Thyroid gland (tissue), 4 donors: ENCODE results near the gene ZXDC.

Source experiments
- CTCF ChIP-seq, 6 experiments: fragments of 200-600 bp in 3 of 6; fragments of 450-650 bp in 3 of 6; sonication (generic) in 3 of 6; IDR thresholded peaks; one replicate each; pipeline ENCODE4 v1.5.1; 2016 to 2019; ENCODE audit warnings: antibody characterized with exemption in 6 of 6, mild to moderate bottlenecking in 2 of 6, inconsistent platforms in 1 of 6, moderate library complexity in 1 of 6
- POLR2A ChIP-seq, 2 donors: fragments of 450-650 bp; IDR thresholded peaks; one replicate each; pipeline ENCODE4 v1.6.1; 2017; ENCODE audit warnings: antibody characterized with exemption in 2 of 2, mild to moderate bottlenecking in 2 of 2, moderate library complexity in 1 of 2

- TF ChIP-seq CTCF (IDR thresholded peaks at IDR 0.05) (no peak), POLR2A (IDR thresholded peaks at IDR 0.05) (no peak)
Measured at GRCh38 chr3:126500016-126500415, 24.3 kb upstream of the ZXDC start.
